Stimulated activated CD8-positive, alpha-beta memory T cell treated with anti-CD3 and anti-CD28 coated beads, Interleukin-15, amount 100 ng/mL, for 48 hours (primary cell): ENCODE data around the gene SALL4.
"Not testable (repeated sequence)": the region's sequence is repeated elsewhere in the genome, so short reads cannot be mapped to it uniquely, and the experiment has no call there.

Experiments
- DNase-seq, 2 donors: peaks; one replicate each; pipeline ENCODE4 v3.0.0-alpha.2; 2020; ENCODE audit warnings: low read depth in 2 of 2

SALL4 gene

DNA sequence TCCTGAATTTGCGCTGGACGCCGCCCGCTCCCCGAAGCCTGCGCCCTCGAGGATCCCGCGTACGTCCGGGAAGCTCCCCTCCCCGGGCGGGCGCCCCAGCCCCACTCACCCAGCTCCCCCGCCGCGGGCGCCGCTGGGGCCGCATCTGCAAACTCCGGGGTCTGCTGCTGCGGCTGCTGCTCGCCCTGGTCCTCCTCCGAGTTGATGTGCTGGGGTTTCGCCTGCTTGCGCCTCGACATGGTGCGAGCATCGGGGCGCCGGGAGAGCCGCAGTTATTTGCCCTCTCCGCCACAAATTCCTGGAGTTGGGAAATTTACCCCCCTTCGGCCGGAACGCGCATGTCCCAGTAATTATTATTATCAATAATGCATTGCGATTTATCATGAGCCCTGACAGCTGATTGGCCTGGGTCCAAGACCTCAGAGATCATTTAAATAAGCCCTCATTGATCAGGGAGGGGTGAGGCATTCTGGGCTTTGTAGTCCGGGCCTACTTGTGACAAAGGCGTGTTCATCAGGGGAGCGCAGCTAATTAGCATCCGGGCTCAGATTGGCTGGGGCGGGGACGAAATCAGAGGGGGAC is at the start of gene SALL4:
SALL4 (minus strand) TSS at position 352 of the 582 bp plus-strand sequence; CDS start at position 239, 113 bp downstream.
- DNase-seq: no peak

DNA sequence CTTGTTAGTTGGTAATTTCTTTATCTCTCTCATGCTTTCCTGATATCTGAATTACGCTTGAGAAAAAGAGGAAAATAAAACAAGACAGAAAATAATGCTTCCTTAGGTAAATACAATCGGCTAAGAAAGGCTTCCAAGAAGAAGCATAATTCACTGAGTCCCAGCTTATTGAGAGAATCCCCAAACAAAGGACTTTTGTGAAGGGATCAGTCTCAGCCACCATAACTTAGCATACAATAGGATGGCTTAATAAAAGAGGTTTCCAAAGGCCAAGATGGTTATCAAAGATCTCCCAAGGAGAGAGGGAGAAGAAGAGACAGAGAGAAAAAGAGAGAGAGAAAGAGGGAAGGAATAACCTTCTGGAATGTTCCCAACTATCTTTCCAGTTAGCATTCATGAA is 46.0 kb upstream of the SALL4 start:
- DNase-seq: no peak

DNA sequence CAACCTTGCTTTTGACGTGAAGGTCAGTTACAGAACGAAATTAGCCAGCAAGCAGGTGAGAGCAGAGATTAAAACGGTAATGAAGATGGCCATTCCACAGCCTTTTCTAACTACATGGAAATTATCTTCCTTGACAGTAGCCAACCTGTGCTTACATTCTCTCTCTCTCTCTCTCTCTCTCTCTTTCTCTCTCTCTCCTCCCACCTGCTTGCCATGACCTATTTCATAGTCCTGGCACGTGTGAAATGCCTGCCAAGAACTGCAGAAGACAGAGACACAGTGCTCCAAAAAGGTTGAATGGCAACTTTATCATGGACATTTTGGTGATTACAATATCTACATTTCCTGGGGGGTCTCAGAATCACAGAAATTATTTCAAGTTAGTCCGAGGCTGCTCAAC is 38.5 kb upstream of the SALL4 start:
- no peak for DNase-seq

DNA sequence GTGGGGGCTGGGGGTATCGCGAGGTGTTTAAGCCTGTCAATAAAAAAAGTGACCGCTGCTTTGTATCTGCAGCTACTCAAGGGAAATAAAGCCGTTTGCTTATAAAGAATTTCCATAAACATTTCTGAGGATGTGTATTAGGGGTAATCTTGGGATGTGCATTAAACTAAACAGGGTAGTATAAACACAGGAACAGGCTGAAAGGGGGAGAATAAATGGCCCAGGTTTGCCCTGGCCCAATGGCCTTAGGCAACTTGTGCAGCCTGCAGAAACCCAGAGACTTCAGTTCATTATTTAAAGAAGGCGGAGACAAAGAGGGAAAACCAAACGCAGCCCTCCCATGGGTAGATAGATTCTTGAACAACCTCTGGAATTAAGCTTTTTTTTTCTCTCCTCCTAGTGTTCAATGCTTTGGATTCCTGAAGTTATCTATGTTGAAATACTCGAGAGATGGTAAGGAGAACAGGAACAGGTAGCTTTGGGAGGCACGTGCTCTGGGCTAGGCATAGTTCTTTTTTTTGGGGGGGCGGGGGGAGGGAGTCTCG is 35.6 kb upstream of the SALL4 start:
- no peak for DNase-seq

DNA sequence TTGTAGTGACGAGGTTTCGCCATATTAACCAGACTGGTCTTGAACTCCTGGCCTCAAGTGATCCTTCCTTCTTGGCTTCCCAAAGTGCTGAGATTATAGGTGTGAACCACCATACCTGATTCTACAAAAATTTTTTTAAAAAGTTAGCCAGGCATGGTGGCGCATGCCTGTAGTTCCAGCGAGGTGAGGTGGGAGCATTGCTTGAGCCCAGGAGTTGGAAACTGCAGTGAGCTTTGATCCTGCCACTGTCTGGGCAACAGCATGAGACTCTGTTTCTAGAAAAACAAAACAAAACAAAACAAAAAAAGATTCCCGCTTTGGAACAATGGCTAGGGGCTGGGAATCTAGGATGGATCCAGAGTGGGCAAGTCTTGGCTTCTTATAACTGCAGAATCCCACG is 35.1 kb upstream of the SALL4 start:
- DNase-seq: no peak

DNA sequence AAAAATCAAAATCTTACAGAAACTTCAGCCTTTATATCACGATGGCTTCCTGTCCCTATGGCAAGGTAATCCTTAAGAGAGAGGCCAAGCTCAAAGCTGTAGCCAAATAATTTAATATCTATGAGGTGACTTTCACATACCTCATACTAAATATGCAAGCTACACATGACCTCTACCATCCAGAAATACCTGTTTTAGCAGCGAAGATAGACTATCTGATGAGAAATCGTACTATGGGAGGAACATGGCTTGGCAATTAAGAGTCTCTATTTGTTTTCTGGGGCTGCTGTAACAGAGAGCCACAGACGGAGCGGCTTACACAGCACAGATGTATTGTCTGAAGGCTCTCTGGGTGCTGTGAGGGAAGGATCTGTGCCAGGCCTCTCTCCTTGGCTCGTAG is 31.0 kb upstream of the SALL4 start:
- no peak for DNase-seq

DNA sequence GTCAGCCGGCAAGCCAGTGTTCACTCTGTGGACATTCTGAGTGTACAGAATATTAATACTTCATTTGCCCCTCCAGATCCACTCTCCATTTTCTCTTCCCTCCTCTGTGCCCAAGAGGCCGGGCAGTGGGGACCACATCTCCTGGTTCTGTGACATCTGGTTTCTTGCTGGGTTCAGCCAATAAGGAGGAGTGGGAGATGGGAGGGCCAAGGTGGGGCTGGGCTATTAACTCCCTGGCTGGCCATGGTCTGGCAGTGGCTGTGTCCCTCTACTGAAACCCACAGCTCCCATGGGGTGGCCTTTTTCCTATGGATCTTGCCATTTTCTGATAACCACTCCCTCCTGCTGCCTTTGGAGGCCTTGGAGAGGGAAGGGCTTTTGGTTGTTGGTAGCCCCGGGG is 30.0 kb upstream of the SALL4 start:
- DNase-seq: no peak

DNA sequence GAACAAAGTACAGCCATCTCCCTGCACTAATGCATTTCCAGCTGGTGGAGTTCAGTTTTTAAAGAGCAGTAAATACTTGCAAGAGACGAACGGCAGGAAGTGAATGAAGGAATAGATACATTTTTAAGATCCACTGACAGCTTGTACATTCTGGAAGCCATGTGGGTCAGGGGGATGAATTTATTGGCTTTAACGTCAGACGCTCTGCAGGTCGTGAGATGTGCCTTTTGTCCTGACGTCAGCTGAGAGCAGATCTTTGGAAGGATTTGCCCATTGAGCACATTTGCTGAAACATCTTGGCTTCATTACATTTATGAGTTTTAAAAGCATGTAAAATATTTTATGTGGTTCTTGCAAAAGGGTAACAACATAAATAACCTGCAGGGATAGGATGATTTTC is 29.5 kb upstream of the SALL4 start:
- DNase-seq: no peak

DNA sequence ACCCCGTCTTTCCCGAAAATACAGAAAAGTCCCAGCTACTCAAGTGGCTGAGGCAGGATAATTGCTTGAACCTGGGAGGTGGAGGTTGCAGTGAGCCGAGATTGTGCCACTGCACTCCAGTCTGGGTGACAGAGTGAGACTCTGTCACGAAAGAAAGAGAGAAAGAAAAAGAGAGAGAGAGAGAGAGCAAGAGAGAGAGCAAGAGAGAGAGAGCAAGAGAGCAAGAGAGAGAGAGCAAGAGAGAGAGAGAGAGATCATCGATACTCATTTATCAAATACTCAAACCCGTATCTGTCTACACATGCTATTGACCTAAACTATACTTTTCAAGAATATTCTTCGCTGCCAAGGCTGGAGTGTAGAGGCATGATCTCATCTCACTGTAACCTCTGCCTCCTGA is 28.2 kb upstream of the SALL4 start:
- no peak for DNase-seq

DNA sequence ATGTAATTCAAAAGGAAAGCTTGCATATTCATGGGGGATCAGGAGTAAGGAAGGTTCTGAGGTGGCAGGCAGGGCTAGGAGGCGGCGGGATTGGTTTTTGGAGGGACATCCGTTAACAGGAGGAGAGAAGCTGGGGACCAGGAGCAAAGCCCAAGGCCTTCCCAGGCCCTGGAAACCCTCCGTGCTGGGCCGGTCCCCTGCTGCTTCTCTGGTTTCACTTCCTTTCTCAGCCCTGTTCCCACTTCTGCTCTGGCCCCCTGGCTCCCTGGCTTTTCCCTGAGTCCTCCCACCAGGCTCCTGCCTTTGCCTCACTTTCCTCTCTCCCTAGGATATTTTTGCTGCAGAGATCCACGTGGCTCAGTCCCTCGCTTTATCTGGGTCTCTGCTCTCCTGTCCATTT is 26.4 kb upstream of the SALL4 start:
- DNase-seq: no peak

DNA sequence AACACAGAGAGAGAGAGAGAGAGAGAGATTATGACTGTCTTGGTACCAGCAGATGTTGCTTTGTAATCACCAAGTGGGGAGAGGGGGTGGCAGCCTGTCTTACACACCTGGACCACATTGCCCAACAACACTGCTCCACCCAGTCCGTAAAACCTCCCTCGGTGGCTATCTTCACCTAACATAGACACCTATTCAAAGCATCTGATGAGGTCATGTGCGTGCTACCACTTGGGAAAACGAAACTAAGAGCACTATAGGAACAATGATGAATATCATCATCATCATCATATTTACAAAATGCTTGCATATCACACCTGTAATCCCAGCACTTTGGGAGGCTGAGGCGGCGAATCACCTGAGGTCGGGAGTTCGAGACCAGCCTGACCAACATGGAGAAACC is 24.1 kb upstream of the SALL4 start:
- no peak for DNase-seq

DNA sequence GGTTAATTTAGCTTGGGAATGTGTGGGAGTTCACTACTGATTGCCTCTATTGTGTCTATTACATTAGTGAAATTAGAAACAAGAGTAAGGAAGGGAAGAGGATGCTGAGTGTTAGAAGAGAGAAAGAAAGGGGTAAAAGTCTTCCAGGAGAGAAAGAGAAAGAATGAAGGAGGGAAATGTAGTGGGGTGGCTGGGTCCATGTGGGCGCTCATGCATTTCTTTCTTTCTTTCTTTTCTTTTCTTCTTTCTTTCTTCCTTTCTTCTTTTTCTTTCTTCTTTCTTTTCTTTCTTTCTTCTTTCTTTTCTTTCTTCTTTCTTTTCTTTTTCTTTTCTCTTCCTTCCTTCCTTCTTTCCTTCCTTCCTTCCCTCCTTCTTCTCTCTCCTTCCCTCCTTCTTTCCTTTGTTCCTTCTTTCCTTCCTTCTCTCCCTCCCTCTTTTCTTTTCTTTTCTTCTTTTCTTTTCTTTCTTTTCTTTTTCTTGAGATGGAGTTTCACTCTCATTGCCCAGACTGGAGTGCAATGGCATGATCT is 16.2 kb upstream of the SALL4 start:
- no peak for DNase-seq

DNA sequence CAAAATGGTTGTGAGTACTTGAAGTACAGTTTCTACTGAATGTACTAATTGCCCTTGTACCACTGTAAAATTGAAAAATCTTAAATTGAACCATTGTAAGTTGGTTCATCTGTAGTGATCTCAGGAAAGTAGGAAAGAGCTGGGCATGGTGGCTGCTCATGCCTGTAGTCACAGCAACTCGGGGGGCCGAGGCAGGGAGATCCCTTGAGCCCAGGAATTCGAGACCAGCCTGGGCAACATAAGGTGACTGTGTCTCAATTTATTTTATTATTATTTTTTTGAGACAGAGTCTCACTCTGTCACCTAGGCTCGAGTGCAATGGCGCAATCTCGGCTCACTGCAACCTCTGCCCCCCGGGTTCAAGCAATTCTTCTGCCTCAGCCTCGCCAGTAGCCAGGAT is 14.5 kb upstream of the SALL4 start:
- not testable (repeated sequence) for DNase-seq

DNA sequence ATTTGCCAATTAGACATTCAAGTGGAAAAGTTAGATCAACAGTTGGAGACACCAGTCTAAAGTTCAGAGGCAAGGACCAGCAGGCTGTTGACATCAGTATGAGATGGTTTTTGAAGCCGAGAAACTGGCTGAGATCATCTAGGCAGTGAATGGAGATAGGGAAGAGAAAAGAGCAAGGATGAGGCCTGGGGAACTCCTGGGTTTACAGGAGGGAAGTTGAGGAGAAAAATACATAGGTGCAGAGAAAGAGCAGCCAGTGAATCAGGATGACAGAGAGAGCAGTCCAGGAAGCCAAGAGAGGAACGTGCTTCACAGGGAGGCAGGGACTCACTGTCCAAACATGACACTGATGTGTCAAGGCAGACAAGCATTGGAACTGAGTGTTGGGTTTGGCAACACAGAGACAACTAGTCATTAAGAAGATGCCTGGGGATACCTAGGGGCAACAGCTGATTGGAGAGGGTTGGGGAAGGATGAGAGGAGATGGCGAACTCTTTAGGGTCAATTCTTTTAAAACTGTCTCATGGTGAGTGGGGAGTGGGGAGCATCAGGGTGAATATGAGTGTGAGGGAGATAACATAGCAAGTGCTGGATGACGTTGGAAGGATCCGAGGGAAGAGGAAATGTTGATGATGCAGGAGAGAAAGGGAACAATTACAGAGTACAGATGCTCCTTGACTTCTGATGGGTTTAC is 13.2 kb upstream of the SALL4 start:
- no peak for DNase-seq

DNA sequence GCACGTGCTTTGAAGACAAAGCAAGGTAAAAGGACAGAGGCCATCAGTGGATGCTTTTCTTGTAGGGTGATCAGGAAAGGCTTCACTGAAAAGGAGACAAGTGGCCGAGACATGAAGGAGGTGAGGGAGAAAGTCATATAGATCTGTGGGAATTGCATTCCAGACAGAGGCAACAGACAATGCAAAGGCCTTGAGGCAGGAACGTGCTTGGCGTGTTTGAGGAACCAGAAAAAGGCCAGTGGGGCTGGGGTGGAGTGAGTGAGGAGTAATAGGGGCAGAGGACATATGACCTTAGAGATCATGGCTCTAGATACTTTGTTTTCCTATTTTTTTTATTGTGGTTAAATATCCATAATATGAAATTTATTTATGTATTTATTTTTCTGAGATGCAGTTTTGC is 10.5 kb upstream of the SALL4 start:
- DNase-seq: no peak

DNA sequence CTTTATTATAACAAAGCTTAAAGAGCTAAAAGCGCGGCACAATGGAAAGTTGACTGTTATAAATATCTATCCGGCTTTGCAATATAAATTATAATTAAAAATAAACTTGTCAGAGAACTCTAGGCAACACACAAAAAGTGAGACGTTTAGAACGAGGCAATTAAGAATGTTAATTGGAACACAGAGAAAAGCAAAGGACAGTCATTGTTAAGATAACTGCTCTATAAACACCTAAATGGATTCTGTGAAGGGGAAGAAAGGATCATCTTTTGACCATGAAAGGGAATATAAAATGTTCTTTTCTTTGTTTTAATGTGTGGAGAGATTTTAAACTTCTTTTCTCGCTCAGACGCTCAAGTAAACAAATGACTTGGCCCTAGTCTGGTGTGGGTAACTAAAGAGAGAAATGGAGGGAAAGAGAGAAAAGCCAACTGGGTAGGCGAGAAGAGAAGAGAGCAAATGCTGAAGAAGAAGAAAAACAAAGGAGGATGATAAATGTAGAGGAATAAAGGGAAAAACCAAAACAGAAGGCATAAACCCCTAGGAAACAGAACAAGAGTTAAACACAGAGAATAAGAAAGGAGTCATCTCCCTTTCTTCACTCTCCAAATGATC is 9.3 kb upstream of the SALL4 start:
- no peak for DNase-seq

DNA sequence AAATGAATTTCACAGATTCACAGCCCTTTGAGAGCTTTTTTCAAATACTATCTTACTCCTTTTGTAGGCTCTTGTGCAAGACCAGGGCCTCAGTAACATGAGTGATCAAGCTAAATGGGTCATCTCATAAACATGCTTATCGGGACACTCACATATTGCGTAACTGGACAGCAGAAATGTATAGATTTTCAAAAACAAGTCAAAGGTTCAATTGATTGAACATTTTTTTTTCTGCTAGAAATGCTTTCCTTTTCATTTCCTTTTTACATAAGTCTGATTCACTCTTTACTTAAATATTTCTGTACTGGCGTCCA is 8.7 kb upstream of the SALL4 start:
- no peak for DNase-seq

DNA sequence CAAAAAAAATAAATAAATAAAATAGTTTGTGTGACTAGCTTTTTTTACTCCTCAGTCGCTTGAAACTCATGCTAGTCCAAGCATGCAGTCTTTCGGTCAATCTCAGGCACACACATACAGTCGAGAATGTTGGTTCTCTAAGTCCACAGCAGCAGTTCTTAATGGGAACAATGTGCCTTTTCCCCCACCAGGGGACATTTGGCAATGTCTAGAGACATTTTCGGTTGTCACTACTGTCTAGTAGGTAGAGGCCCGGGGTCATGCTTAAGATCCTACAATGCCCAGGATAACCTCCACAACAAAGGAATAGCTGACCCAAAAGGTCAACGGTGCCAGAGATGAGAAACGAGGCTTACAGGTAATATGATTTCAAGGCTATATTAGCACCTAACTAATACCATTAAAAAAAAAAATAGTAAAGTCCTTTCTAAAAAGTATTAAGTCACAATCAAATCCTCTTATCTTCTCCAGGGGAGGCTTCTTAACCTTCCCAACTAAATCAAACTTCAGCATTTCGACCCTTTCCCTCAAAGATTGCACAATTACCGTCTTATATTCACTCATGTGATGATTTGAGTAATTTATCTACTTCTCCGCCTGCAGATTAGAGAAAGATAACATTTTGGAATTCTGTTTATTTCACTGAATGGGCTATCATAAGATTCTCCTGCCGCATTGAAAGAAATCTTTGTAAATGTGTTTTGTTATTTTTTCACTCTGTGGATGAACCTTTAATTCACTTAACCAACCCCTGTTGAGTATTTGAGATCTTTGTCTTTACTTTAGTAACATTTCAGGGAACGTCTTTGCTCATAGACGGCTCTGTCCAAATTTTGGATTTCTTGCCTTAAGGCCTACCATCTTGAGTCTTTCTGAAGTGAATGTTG is 8.1 kb upstream of the SALL4 start:
- DNase-seq: no peak

DNA sequence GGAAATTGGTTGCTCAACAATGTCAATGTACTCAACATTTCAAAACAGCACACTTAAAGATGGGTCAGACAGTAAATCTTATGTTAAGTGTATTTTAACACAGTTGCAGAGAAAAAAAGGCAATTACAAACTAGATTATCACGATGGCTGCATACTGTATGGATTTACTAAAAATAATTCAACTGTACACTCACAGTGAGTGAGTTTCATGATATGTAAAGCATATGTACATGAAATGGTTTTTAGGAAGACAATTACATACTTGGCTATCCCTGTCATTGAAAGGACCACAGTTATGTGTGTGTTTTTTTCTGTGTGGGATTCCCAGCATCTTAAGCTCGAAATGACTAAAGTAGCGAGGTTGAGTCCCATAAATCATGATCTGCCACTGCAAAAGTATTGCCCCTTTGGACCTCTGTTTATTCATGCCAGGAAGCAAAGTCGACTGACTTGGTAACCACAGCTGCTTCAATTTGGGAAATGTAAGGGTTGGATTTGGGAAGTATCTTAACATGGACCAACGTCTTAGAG is 5.5 kb upstream of the SALL4 start:
- DNase-seq: no peak

DNA sequence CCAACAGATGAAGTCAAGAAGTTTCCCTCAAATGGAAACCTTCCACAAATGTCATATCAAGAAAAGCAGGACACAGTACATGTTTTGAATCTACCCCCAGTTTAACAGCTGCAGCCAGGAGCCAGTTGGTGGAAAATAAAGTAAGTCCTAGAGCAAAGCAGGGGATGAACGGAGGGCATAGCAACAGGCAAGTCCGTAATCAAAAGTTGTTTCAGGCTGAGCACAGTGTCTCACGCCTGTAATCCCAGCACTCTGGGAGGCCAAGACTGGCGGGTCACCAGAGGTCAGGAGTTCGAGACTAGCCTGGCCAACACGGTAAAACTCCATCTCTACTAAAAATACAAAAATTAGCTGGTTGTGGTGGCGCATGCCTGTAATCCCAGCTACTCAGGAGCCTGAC is 2.4 kb upstream of the SALL4 start:
- no peak for DNase-seq

DNA sequence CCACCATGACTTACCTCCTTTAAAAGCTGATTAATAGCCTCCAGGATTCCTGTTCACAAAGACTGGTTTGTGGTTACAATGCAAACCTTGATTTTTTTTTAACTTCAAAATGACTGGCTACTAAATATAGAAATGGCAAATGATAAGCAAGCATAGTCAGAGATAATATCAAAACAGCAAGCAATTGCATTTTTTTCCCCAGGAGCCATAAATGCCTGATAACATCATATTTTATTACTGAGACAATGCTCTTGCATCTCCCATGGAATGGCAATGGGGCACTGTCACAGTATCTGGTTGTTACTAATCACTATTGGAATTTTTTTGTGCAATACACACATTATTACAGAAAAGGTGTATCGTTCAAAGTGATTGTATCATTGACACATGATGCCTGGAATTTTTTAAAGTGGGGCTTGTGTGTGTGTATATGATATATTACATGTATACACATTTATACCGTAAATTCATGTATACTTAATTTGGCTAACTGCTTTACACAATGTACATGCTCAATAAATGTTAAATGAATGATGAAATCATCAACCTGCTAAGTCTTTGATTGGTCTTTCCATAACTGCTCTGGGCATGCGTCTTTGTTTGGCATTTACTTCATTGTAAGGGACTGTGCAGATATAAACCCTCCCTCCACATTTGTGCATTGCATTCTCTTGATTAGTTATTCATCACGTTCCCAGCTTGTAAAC is 980 bp upstream of the SALL4 start:
- DNase-seq: no peak
